BJ (cell line): ENCODE data around the gene RPS6KC1. TPM values are rescaled to one million over a fixed set of nuclear protein-coding genes. Genes with fewer than 3 reads are reported as not detected.
"Not testable (repeated sequence)": the region's sequence is repeated elsewhere in the genome, so short reads cannot be mapped to it uniquely, and the experiment has no call there.

ENCODE experiments used
- CTCF ChIA-PET: fragments of 350-600 bp; formaldehyde crosslinking; extraction: SDS; loops from one replicate; lab custom pipeline; 2021; ENCODE audit warnings: antibody characterized with exemption, inconsistent platforms; lab: Yijun Ruan, JAX
- POLR2A ChIA-PET: fragments of 300-600 bp; sonication (Branson Sonifier 250); formaldehyde crosslinking; extraction: SDS; loops from one replicate; lab custom pipeline; 2021; ENCODE audit warnings: antibody characterized with exemption; lab: Charles Lee
- DNase-seq: peaks from one replicate; pipeline ENCODE4 v3.0.0-alpha.2; 2011; ENCODE audit warnings: low read depth
- H3K27me3 ChIP-seq: 2 replicates; pipeline ENCODE4 v1.6.0; 2011; ENCODE audit warnings: low read length; ENCODE audit not compliant: control insufficient read depth, insufficient read depth
- H3K36me3 ChIP-seq: 2 replicates; pipeline ENCODE4 v1.5.1; 2011; ENCODE audit warnings: low read length; ENCODE audit not compliant: control insufficient read depth, insufficient read depth
- H3K4me3 ChIP-seq: 2 replicates; pipeline ENCODE4 v1.5.1; 2011; ENCODE audit warnings: low read depth, mild to moderate bottlenecking, control low read depth, low read length
- CTCF ChIP-seq: IDR thresholded peaks from 2 replicates; pipeline ENCODE4 v1.5.1; 2011; ENCODE audit warnings: low read depth, mild to moderate bottlenecking, control low read depth, inconsistent platforms, low read length, moderate library complexity; ENCODE audit not compliant: insufficient read depth
- polyA plus RNA-seq: library from polyadenylated mRNA; depleted of rRNA; stranded (reverse); fragments of >200 nt; gene quantifications from 2 replicates; pipeline ENCODE4 v1.2.3, GENCODE V29; 2011

Gene RPS6KC1
- polyA plus RNA-seq, 1 experiment: 6.7 TPM

- POLR2A ChIA-PET: no interaction called here
- CTCF ChIA-PET: interaction anchor here (1.1 kb wide), 1 partner anchor 17 kb away, joined by 4 read pairs; no protein-coding TSS in a partner anchor
- no peak overlapping the region for H3K4me3 ChIP-seq
- TF ChIP-seq CTCF: no peak
- no peak for DNase-seq
- no peaks in the 10 kb centered on the region for H3K27me3 ChIP-seq
- no peaks in the 10 kb centered on the region for H3K36me3 ChIP-seq
These were observed 55.3 kb downstream of the RPS6KC1 start for GRCh38 chr1:213106298-213106697.

GRCh38 chr1:213107613-213108012 is 56.6 kb downstream of the RPS6KC1 start:
- Histone ChIP-seq H3K36me3 (no peaks in the 10 kb centered on the region), H3K27me3 (no peaks in the 10 kb centered on the region), H3K4me3 (no peak overlapping the region)
- no peak for TF ChIP-seq CTCF
- no peak for DNase-seq
- ChIA-PET CTCF (no interaction called here), POLR2A (no interaction called here)

GRCh38 chr1:213110349-213111300 is 59.6 kb downstream of the RPS6KC1 start:
- CTCF ChIA-PET: interaction anchor here (1.1 kb wide), 1 partner anchor 23 kb away, joined by 3 read pairs; no protein-coding TSS in a partner anchor
- no peak for DNase-seq
- Histone ChIP-seq H3K4me3 (no peak overlapping the region), H3K36me3 (no peaks in the 10 kb centered on the region), H3K27me3 (no peaks in the 10 kb centered on the region)
- POLR2A ChIA-PET: no interaction called here
- TF ChIP-seq CTCF: no peak

GRCh38 chr1:213111502-213111901 is 60.5 kb downstream of the RPS6KC1 start:
- DNase-seq: no peak
- POLR2A ChIA-PET: no interaction called here
- CTCF ChIA-PET: interaction anchor here (0.7 to 0.9 kb wide), 2 partner anchors 10 to 12 kb away, joined by 3 to 6 read pairs; no protein-coding TSS in a partner anchor
- Histone ChIP-seq H3K27me3 (no peaks in the 10 kb centered on the region), H3K36me3 (no peaks in the 10 kb centered on the region), H3K4me3 (no peak overlapping the region)
- TF ChIP-seq CTCF: no peak

GRCh38 chr1:213112723-213113122 is 61.7 kb downstream of the RPS6KC1 start:
- CTCF ChIA-PET, DNase-seq, H3K36me3 ChIP-seq, POLR2A ChIA-PET, H3K4me3 ChIP-seq, H3K27me3 ChIP-seq: not testable (repeated sequence)

- H3K27me3 ChIP-seq, H3K4me3 ChIP-seq, H3K36me3 ChIP-seq, DNase-seq, POLR2A ChIA-PET: not testable (repeated sequence)
- CTCF ChIA-PET: interaction anchor here (0.6 kb wide), 1 partner anchor 1453 kb away, joined by 3 read pairs; no protein-coding TSS in a partner anchor
These were observed 66.7 kb downstream of the RPS6KC1 start for GRCh38 chr1:213117699-213118180.
